Measurements from ENCODE around the gene LHX6.

The LHX6 gene

DNA sequence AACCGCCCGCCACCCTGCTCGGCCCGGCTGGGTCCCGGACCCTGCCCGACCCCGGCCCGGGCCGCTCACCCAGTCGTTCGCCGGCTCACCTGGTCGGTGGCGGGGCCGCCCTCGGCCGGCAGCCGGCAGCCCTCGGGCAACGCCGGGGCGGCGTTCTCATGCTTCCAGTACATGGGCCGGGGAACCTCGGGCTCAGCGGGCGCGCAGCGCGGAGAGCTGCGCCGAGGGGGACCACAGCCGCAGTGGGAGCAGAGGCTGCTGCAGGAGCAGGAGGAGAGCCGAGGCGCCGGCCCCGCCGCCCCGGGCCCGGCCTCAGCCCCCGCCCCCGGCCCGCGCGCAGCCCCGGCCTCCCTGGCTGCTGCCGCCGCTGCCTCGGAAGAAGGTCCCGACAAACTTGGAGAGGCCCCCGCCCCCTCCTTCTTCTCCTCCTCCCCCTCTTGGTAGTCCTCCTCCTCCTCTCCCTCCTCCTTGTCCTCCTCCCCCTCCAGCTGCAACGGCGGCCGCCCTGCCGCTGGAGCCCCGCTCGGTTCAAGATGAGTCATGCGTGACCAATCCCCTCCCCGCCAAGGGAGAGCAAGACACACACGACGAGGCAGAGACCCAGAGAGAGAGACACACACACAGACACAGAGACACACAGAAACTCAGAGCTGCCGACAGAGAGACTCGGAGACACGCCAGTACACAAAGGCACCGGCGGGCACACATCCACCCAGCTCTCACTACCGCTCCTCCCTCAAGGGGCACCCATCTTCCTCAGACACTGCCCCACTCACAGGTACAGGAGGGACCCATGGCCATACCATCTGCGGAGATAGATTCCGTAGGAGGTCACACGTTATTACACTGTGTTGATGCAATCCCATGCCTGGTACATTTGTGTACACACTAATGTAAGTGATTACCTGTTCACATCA is at the start of gene LHX6:
LHX6 (minus strand) TSS at position 390 of the 917 bp plus-strand sequence; CDS start at position 173, 217 bp downstream.
- peak; percentile 47 for DNase-seq

DNA sequence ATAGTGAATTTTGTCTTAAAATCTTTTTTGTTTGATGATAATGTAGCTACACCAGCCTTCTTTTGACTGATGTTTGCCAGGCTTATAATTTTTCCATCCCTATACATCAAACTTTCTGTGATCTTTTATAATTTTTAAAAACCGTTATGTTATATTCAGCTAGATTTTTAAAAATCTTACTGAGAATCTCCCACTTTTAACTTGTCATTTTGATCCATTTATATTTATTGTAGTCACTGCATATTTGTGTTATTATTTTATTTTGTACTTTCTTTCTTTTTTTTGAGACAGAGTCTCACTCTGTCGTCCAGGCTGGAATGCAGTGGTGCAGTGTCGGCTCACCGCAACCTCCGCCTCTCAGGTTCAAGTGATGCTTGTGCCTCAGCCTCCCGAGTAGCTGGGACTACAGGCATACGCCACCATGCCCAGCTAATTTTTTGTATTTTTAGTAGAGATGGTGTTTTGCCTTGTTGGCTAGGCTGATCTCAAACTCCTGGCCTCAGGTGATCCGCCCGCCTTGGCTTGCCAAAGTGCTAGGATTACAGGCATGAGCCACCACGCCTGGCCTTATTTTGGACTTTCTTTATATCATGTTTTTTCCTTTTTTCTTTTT is 48.6 kb upstream of the LHX6 start:
- no peak for DNase-seq

DNA sequence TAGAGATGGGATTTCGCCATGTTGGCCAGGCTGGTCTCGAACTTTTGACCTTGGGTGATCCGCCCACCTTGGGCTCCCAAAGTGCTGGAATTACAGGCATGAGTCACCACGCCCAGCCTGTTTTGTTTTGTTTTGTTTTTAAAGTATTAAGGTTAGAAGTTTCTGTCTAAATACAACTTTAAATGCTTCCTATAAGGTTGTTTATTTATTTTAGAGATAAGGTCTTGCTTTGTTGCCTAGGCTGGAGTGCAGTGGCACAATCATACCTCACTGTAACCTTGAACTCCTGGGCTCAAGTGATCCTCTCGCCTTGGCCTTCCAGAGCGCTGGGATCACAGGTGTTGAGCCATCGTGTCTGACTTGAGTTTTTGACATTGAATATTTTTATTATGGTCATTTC is 47.3 kb upstream of the LHX6 start:
- no peak for DNase-seq

DNA sequence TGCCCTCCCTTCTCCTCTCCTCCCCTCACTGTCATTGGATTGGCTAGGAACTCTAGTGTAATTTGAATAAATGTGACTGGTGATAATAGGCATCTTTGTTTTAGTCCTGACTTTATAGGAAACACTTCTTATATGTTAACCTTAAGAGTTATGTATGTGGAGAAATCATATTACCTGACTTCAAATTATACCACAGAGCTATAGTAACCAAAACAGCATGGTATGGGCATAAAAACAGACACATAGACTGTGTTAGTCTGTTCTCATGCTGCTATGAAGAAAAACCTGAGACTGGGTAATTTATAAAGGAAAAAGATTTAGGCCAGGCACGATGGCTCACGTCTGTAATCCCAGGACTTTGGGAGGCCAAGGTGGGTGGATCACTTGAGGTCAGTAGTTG is 45.3 kb upstream of the LHX6 start:
- no peak for DNase-seq

DNA sequence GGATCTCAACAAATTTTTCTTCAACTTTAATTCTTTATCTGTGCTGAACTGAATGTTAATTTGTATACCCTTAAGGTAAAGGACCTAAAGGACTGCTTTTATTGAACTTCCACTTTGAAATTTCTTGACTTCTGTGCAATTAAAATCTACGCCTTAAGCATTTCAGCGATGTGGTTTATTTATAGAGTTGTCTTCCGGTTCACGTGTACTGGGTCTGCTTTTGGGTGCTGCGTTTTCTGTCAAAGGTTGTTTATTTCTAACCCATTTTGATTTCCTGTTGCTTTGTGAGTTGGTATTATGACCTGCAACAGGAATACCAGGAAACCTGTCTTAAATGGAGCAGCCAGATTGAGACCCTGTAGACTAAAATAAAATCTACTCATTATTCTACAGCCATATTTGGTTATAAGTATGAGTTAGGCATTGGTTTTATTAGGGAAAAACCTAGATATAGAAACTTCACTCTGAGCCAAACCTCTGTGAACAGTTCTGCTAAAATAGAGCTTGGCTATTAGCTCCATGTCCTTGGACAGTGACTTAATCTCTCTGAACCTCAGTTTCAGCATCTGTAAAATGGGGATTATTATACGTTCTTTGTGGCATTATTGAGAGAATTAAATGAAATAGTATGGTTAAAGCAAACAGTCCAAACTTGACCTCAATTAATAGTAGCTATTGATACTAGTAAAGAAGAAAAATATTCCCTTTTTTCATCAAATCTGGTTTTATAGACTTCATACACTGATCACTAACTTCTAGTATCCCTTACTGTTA is 39.5 kb upstream of the LHX6 start:
- no peak for DNase-seq

DNA sequence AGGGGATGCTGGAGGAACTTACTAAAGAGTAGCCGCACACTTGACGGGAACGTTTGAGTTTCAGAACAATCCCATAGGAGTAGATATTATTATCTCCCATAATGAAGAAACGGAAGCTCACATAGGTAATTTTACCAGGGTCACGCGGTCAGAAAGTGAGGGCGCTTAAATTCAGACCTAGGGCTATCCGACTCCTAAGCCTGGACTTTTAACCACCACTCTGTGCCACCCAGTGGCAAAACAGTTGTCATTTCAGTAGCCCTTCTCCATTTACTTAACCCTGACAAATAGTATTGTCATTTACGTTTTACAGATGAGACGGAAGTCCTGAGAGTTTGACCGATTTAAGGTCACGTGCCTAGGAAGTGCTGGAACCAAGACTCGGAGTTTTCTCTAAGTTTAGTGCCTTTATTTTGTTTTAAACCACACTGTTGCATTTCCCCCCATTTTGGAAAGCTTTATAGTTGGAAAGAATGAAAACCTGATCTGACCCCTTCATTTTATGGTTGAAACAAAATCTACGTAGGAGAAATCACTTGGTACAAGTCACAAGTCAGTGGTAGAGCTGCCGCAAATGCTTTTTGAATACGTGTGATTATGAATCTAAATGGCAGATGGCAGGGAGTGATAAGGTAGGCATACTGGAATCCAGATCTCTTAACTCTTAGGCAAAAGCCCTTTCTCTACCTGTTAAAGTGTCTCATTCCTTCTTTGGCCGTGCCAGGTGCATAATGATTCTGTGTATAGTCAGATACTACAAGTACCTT is 36.6 kb upstream of the LHX6 start:
- DNase-seq, result peak; percentile 33

DNA sequence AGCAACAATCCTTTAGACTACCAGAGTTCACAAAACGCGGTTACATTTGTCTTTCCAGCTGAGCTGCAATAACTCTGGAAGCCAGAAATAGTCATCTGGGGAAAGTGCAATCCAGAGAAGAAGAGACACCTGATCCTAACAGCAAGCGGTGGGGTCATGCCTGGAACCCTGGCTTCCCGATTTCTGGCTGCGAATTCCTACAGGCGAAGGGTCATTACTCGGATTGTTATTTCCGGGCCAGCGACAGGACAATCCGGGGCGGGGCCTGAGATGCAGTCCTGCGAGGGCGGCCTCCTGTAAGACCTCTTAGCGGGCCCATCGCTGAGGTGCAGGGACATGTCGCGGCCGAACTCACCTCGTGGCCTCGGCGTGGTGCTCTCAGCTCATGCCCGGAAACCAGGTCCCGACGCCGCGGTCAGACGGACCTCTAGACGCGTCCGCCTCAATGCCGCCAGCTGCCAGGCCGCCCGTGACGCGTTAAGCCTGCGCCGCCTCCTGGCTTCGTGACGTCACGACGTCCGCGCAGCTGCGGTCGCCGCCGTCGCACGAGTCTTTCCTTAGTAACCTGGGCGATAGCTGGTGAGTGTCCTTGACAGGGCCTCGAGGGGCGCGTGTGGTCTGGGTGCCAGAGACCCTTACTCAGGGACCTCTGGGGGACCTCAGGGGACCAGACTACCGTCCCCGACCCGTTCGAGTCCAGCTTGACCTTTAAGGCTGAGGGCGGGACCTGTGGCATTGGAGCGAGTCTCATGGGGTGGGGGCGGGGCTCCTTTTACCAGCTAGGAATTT is 35.8 kb upstream of the LHX6 start, which contains the start of the genes MRRF and RBM18:
MRRF (plus strand) TSS at position 523 of the 789 bp plus-strand sequence. CDS start 6,010 bp downstream, outside the sequence.
RBM18 (minus strand) TSS at position 481 of the 789 bp plus-strand sequence. CDS start 3,348 bp downstream, outside the sequence.
- peak; percentile 80 for DNase-seq

DNA sequence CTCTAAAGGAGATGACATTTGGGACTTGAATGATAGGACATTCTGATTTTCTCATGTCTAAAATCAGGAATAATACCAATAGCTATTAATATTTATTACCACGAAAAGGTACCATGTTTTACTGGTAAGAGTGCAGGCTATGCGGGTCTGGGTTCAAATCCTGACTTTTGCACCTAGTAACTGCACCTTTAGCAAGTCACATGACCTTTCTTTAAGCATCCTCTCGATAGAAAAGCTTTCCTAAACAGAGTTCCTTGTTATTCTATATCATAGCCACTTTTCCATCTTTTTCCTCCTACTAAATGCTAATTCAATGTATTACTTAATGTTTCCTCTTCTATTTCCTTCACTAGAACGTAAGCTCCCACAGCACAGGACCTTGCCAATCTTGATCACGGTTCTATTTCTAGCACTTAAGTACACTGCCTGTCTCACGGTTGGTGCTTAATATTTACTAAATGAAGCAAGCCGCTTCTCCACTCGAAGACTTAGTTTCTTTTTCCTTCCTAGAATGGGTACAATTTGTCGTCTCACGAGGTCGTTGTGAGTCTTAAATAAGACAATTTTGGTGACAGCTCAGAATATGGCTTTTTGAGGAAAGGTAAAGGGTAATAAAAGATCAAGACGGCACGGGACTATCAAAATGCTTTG is 35.1 kb upstream of the LHX6 start:
- no peak for DNase-seq

DNA sequence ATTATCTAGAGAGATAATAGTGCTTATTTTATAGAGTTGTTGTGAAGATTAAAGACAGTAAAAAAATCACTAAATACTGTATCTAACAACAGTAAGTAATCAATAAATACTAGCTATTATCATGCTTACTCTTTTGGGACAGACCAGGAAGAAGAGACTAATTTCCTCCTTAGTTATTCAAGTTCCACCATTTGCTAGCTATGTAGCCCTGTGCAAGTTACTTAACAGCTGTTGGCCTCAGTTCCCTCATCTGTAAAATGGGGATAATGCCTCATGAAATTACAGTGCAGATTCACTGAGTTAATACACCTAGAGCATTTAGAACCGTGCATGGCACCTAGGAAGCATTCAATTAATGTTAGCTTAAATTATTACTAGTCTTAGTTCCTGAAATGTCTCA is 33.3 kb upstream of the LHX6 start:
- DNase-seq, result no peak

DNA sequence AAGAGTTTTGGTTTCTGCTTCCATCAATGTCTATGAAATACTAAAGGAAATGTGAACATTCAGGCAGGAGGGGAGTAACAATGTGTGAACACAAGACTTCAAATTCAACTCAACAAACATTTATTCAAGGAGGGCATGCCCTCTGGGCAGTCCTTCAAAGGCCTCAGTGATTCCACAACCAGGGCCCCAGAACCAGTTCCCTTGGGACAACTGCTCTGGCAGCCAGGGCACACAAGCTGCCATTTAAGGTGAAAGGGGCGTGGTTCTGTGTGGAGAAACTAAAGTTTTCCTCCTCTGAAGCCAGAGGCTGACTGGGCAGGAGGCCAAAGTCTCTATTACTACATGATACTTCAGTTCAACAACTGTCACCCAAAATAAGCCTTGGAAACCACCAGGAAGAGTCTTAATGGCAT is 32.7 kb upstream of the LHX6 start:
- peak; percentile 68 for DNase-seq

DNA sequence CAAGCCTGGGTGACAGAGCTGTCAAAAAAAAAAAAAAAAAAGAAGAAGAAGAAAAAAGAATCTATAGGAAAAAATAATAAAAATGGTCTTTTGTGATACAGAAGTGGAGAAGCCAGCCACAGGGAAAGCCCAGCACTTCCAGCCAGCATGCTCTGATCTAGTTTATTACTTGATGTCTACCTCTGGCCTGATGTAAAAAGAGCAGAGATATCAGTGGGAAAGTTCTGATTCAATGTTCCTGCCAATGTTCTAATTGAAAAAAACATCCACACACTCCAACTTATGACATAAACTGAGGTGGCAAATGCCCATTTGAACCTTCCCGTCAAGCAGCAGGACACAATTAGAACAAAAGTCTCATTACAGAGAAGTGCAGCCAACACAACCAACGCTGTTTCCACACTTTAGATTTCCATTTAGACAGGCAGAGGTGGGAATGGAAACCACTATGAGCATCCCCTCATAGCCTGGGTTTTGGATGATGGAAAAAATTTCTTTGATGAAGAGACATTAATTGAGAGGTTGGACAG is 30.2 kb upstream of the LHX6 start:
- DNase-seq, result no peak

DNA sequence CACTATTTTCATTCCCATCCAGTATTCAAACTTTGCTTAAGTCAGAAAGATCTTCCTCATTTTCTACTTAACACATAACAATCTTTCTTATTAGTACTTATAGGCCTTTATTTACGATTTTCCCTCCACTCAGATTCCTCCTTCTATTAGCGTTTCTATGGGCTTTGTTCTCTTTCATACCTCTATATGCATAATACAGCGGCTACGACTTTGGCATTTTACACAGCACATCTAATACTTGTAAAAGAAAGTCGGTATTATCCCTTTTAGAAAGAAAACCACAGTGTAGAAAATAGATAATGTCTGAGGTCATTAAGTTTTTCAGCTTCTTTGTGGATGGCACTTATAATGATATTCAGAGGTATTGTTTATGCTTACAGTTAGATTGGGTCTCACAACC is 27.4 kb upstream of the LHX6 start:
- no peak for DNase-seq

DNA sequence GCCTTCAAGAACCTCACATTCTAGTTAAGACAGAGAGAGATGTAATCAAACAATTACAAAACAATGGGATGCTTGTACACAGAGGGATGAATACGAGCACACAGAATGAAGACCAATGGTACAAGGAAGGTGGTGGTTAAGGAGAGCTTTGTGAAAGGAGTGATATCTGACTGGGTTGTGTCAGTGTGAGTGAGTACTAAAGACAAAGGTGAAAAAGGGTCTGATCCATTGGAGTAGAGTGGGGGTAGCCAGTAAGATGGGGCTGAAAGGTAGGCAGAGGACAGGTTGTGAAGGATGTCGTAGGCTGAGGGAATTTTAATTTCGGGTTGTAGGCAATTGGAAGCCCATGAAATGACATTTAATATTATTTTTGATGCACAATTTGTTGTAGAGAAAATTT is 26.0 kb upstream of the LHX6 start:
- DNase-seq, result no peak

DNA sequence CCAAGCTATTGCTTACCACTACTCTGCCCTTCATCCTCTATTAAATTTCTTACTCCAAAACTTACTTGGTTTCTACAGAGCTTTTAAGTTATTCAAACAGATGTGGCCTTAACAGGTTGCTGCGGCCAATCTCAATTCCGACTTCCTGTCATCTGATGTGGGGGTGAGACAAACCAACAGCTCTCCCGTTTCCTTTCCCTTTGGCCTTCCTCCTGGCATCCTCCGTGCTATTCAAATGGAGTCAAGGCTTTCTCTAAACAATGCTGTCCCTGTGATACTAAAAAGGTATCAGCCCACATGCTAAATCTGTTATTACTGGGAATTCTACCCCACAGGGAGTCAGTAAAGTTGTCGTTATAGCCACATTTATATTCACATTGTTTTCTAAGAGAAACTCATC is 24.0 kb upstream of the LHX6 start:
- no peak for DNase-seq

DNA sequence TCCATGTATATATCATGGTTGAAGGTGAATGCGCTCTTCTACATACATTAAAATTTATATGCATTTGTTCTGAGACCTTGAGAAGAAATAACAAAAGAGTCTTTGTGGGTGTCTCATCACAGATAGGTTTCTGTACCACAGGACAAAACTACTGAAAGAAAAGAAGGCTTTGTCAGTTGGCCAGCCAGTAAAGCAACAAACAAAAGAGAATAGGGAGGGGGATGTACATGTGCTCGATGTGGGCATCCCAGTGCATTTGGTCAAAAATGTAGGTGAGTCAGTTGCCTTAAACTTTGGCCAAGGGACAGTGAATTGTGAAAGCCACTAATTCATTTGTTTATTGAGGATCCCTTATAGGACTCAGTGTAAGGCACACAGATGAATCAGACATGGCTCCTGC is 22.6 kb upstream of the LHX6 start:
- no peak for DNase-seq

DNA sequence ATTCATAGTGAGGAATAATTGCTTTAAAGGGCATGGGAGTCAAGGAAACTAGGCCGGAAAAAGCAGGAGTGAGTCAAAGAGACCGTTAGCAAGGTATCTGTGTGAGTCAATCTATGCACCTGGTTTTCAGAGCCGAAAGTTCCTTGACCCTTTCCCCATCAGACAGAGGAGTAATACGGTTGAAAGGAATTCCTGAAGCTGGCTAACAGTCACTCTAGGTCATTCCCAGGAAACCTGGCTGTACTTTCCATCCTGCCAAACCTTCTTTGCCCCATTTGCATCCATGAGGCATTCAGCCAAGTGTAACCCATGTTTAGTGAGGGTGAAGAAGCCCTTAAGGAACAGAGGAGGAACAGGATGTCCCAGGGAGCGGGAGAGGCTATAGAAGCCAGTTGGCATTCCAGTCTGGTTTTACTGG is 19.7 kb upstream of the LHX6 start:
- no peak for DNase-seq

DNA sequence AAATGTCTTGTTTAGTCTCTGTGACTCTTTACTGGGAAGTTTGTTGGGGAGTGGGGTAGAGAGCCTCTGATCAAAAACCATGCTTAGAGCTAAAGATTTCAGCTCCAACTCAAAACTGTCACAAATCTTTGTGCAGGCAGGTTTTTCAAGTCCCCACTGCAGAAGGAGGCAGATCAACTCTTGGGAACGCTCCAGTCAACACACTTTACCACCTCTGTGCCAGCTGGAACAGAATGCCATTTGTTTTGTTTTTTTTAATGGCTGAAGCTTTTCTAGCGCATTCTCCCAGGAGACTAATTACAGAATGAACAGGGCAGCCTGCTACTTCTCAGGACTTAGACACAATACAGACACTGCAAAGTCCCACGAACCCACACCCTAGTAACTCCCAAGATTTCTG is 17.9 kb upstream of the LHX6 start:
- DNase-seq, result no peak

DNA sequence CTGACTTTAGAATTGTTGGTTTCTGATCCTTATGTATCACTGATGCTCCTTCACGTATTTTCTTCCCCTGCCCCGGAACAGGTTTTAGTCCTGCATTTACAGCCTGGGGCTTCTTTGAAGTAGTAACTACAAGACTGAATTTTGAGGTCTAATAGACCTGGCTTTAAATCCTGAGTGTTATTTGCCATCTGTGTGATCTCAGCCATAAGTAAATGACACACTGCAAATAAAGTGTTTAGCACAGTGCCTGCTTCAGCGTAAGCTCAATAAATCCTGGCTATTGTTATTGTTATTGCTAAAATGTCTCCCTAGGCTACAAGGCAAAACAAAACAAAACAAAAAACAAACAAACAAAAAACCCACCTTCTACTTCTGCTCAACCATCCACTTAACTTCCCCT is 15.6 kb upstream of the LHX6 start:
- DNase-seq, result no peak

DNA sequence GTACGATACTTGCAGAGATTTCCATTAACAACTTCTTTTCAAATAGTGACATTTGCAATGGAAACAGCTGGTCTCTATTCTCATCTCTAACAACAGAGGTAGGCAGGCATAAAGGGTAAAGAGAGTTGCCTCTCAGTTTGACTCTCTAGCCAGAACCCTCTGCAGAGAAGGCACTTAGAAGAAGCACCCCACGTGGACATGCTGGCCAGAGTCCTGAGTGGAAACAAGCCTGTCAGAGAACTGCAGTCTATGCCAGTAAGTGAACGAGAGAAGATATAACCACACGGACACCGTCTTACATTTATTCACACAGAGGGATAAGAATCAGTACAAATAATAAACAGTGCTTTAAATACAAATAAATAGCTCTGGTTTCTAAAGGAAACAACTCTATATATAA is 11.0 kb upstream of the LHX6 start:
- DNase-seq, result no peak

DNA sequence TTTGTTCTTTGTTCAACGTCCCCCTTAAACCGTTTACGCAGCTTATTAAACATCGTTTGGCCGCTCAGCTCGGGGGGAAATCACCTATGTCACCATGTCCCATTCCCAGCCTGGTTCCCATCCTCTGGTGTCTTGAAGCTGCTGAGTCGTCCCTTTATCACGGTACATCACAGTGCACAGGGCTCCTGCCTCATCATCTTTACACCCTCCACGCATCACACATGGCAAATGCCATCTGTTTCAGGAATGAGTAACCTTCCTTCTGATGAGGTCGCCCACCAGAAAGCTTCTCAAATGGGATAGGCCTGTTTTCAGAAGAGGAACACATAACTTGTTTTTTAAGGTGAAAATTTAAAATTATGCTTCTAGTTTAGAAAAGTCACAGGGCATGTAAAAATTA is 7.9 kb upstream of the LHX6 start:
- DNase-seq, result no peak

Data from DMS79 treated with DMSO at 0.1 percent for 48 hours (cell line).